OCI-LY7 (cell line): Measurements from ENCODE around the gene AGPAT3. TPM values are rescaled to one million over a fixed set of nuclear protein-coding genes. Genes with fewer than 3 reads are reported as not detected.

Experiments used
- BruUV-seq: library from RNA; stranded (reverse); fragments of 400-500 nt; replicated peaks from 2 replicates; lab custom pipeline; 2021; lab: Mats Ljungman, UMichigan
- CTCF ChIA-PET: fragments of 300-600 bp; sonication (Branson Sonifier 250); formaldehyde crosslinking; loops from one replicate; lab custom pipeline; 2022; ENCODE audit warnings: antibody characterized with exemption; ENCODE audit not compliant: unreplicated experiment; lab: Charles Lee
- POLR2A ChIA-PET: fragments of 300-600 bp; sonication (Branson Sonifier 250); formaldehyde crosslinking; loops from one replicate; lab custom pipeline; 2022; ENCODE audit warnings: antibody characterized with exemption; lab: Charles Lee
- DNase-seq: peaks from one replicate; pipeline ENCODE4 v3.0.0-alpha.2; 2015; ENCODE audit warnings: low spot score
- H2AFZ ChIP-seq: fragments of 200-600 bp; sonication (generic), shearing (Covaris generic); 2 replicates; pipeline ENCODE4 v1.6.1; 2014; ENCODE audit warnings: mild to moderate bottlenecking, antibody characterized with exemption, low read length, moderate library complexity
- H3K27ac ChIP-seq: fragments of 200-600 bp; sonication (generic); 2 replicates; pipeline ENCODE4 v1.5.1; 2014; ENCODE audit warnings: mixed run types, low read depth, mild to moderate bottlenecking, moderate library complexity, low read length, inconsistent platforms; ENCODE audit not compliant: poor library complexity, severe bottlenecking
- H3K36me3 ChIP-seq: fragments of 200-600 bp; sonication (generic); 2 replicates; pipeline ENCODE4 v1.6.1; 2014; ENCODE audit warnings: mild to moderate bottlenecking, antibody characterized with exemption, low read length, moderate library complexity, mixed read lengths; ENCODE audit not compliant: insufficient read depth
- H3K4me1 ChIP-seq: fragments of 200-600 bp; sonication (generic); 2 replicates; pipeline ENCODE4 v1.5.1; 2014; ENCODE audit warnings: mild to moderate bottlenecking, low read length; ENCODE audit not compliant: insufficient read depth, poor library complexity, severe bottlenecking
- H3K4me2 ChIP-seq: fragments of 200-600 bp; sonication (generic); 2 replicates; pipeline ENCODE4 v1.6.1; 2014; ENCODE audit warnings: mild to moderate bottlenecking, low read length
- H3K4me3 ChIP-seq: fragments of 200-600 bp; sonication (generic); 2 replicates; pipeline ENCODE4 v1.5.1; 2014; ENCODE audit warnings: mild to moderate bottlenecking, low read depth, low read length; ENCODE audit not compliant: poor library complexity, severe bottlenecking
- H3K79me2 ChIP-seq: fragments of 200-600 bp; sonication (generic); 2 replicates; pipeline ENCODE4 v1.6.1; 2016; ENCODE audit warnings: low read depth, mild to moderate bottlenecking, low read length, moderate library complexity, mixed read lengths; ENCODE audit not compliant: insufficient read depth
- H3K9me2 ChIP-seq: fragments of 200-600 bp; sonication (generic); 2 replicates; pipeline ENCODE4 v1.6.1; 2016; ENCODE audit warnings: mild to moderate bottlenecking, low read length, mixed read lengths; ENCODE audit not compliant: insufficient read depth
- H3K9me3 ChIP-seq: fragments of 200-600 bp; sonication (generic); 2 replicates; pipeline ENCODE4 v1.6.1; 2014; ENCODE audit warnings: mild to moderate bottlenecking, mixed run types, low read length, mixed read lengths
- H4K20me1 ChIP-seq: fragments of 200-600 bp; sonication (generic); 2 replicates; pipeline ENCODE4 v1.6.1; 2014; ENCODE audit warnings: mild to moderate bottlenecking, antibody characterized with exemption, low read length, moderate library complexity, mixed read lengths; ENCODE audit not compliant: insufficient read depth
- CTCF ChIP-seq: fragments of 200-600 bp; sonication (generic); conservative IDR thresholded peaks from 2 replicates; pipeline ENCODE4 v1.5.1; 2014; ENCODE audit warnings: mild to moderate bottlenecking, antibody characterized with exemption, low read length, moderate library complexity, mixed read lengths
- EZH2phosphoT487 ChIP-seq: fragments of 200-600 bp; sonication (generic); IDR thresholded peaks from 2 replicates; pipeline ENCODE4 v1.6.1; 2018; ENCODE audit warnings: low read depth, borderline replicate concordance, mild to moderate bottlenecking, mixed run types, antibody characterized with exemption, low read length, moderate library complexity, mixed read lengths
- intact Hi-C: fragments of 100-400 bp; cut with micrococcal nuclease; formaldehyde crosslinking; loops from one replicate; pipeline ENCODE4 v1.10.0; 2022; ENCODE audit not compliant: unreplicated experiment
- total RNA-seq, 2 experiments: library from RNA; depleted of rRNA in 1 of 2; stranded (reverse); fragments of >200 nt in 1 of 2; shearing (Covaris generic) in 1 of 2; gene quantifications; 2 replicates each; pipeline ENCODE4 v1.2.3, GENCODE V29; 2014 to 2022

Gene AGPAT3
- total RNA-seq, 2 experiments from 2014 or later, result 9.2 to 33.4 TPM

GRCh38 chr21:43907751-43908150, 42.7 kb downstream of the AGPAT3 start:
- CTCF ChIA-PET, result no interaction called here
- no peaks in the 10 kb centered on the region for H3K36me3 ChIP-seq

GRCh38 chr21:43908167-43908566, 43.1 kb downstream of the AGPAT3 start:
- DNase-seq, result no peak
- H3K27ac ChIP-seq, result no peak overlapping the region
- intact Hi-C loops, result no loop called here
- H3K4me3 ChIP-seq, result no peak overlapping the region
- ChIA-PET CTCF (no interaction called here), POLR2A (no interaction called here)
- no peak overlapping the region for H2AFZ ChIP-seq
- H3K79me2 ChIP-seq, result no peaks in the 10 kb centered on the region
- no TSS peak for BruUV-seq
- H3K9me2 ChIP-seq, result no peaks in the 10 kb centered on the region
- H3K4me1 ChIP-seq, result no peaks in the 10 kb centered on the region
- no peaks in the 10 kb centered on the region for H3K36me3 ChIP-seq
- H3K4me2 ChIP-seq, result no peak overlapping the region
- no peaks in the 10 kb centered on the region for H4K20me1 ChIP-seq
- H3K9me3 ChIP-seq, result peaks cover 4% of the 10 kb centered on the region; the same call in 1 of the 2 replicates
- TF ChIP-seq EZH2phosphoT487, result no peak

More at GRCh38 chr21:43907751-43908150, 42.7 kb downstream of the AGPAT3 start:
- Histone ChIP-seq H3K9me2 (no peaks in the 10 kb centered on the region), H2AFZ (no peak overlapping the region), H3K4me2 (no peak overlapping the region), H3K79me2 (no peaks in the 10 kb centered on the region), H3K9me3 (no peaks in the 10 kb centered on the region; the same call in 1 of the 2 replicates), H3K4me1 (no peaks in the 10 kb centered on the region), H4K20me1 (no peaks in the 10 kb centered on the region), H3K27ac (no peak overlapping the region), H3K4me3 (no peak overlapping the region)
- POLR2A ChIA-PET, result interaction anchor here (1.3 kb wide), 1 partner anchor 13 kb away, joined by 3 read pairs; no protein-coding TSS in a partner anchor
- intact Hi-C loops, result no loop called here
- BruUV-seq, result no TSS peak
- DNase-seq, result no peak
- TF ChIP-seq CTCF, result no peak
- TF ChIP-seq EZH2phosphoT487, result no peak

GRCh38 chr21:43909741-43910400, 44.8 kb downstream of the AGPAT3 start:
- Histone ChIP-seq H3K4me2 (no peak overlapping the region), H3K9me2 (no peaks in the 10 kb centered on the region), H3K4me1 (no peaks in the 10 kb centered on the region), H3K9me3 (peaks cover 6% of the 10 kb centered on the region; the same call in 1 of the 2 replicates), H2AFZ (no peak overlapping the region), H4K20me1 (no peaks in the 10 kb centered on the region), H3K36me3 (no peaks in the 10 kb centered on the region), H3K4me3 (no peak overlapping the region), H3K27ac (no peak overlapping the region), H3K79me2 (no peaks in the 10 kb centered on the region)
- POLR2A ChIA-PET, result no interaction called here
- CTCF ChIA-PET, result no interaction called here
- BruUV-seq, result no TSS peak
- intact Hi-C loops, result no loop called here
- TF ChIP-seq CTCF (no peak), EZH2phosphoT487 (no peak)
- DNase-seq, result no peak
